IMR-90 (cell line): ENCODE results near the gene NUDT9. TPM values are rescaled to one million over a fixed set of nuclear protein-coding genes. Genes with fewer than 3 reads are reported as not detected.

ENCODE experiments used
- ATAC-seq: fragments of 200-7000 bp; cut with Tn5 transposase; 2 replicates; pipeline ENCODE4 v1.9.1; 2020; ENCODE audit warnings: low read depth, mild to moderate bottlenecking, moderate library complexity
- BruUV-seq: library from RNA; stranded (reverse); fragments of 400-500 nt; replicated peaks from 2 replicates; lab custom pipeline; 2021; lab: Mats Ljungman, UMichigan
- CTCF ChIA-PET: fragments of 300-600 bp; formaldehyde crosslinking; extraction: SDS; loops from one replicate; lab custom pipeline; 2021; ENCODE audit warnings: antibody characterized with exemption; lab: Yijun Ruan, JAX
- POLR2A ChIA-PET: fragments of 300-600 bp; sonication (Branson Sonifier 250); formaldehyde crosslinking; loops from one replicate; lab custom pipeline; 2022; ENCODE audit warnings: antibody characterized with exemption; ENCODE audit not compliant: unreplicated experiment; lab: Charles Lee
- DNase-seq: peaks from one replicate; pipeline ENCODE4 v3.0.0; 2013
- H2AFZ ChIP-seq: replicated peaks from 2 replicates; pipeline ENCODE3; 2013; ENCODE audit warnings: low read length, mild to moderate bottlenecking; ENCODE audit not compliant: poor library complexity
- H2AK5ac ChIP-seq: 2 replicates; pipeline ENCODE4 v1.6.1; 2013; ENCODE audit warnings: low read depth, low read length, inconsistent platforms
- H2AK9ac ChIP-seq: replicated peaks from 2 replicates; pipeline ENCODE3; 2013; ENCODE audit warnings: mild to moderate bottlenecking, low read depth, low read length, moderate library complexity; ENCODE audit not compliant: poor library complexity
- H2BK120ac ChIP-seq: 2 replicates; pipeline ENCODE4 v1.6.1; 2013; ENCODE audit warnings: low read depth, low read length, inconsistent platforms
- H2BK15ac ChIP-seq: 3 replicates; pipeline ENCODE4 v1.6.1; 2013; ENCODE audit warnings: low read depth, low read length, inconsistent platforms
- H2BK20ac ChIP-seq: 2 replicates; pipeline ENCODE4 v1.6.1; 2013; ENCODE audit warnings: low read depth, mild to moderate bottlenecking, inconsistent platforms, low read length, moderate library complexity
- H2BK5ac ChIP-seq: 2 replicates; pipeline ENCODE4 v1.6.1; 2013; ENCODE audit warnings: mild to moderate bottlenecking, low read depth, low read length, inconsistent platforms; ENCODE audit not compliant: poor library complexity, severe bottlenecking
- H3K14ac ChIP-seq: replicated peaks from 2 replicates; pipeline ENCODE4 v1.6.1; 2013; ENCODE audit warnings: low read depth, low read length, inconsistent platforms
- H3K18ac ChIP-seq: 2 replicates; pipeline ENCODE4 v1.6.1; 2013; ENCODE audit warnings: low read depth, low read length, control low read depth
- H3K23ac ChIP-seq: 2 replicates; pipeline ENCODE4 v1.6.1; 2013; ENCODE audit warnings: low read depth, low read length, inconsistent platforms
- H3K27ac ChIP-seq: 2 replicates; pipeline ENCODE4 v1.5.1; 2013; ENCODE audit warnings: mild to moderate bottlenecking, control low read depth, low read length; ENCODE audit not compliant: insufficient read depth
- H3K27me3 ChIP-seq: 2 replicates; pipeline ENCODE4 v1.6.1; 2013; ENCODE audit warnings: low read length; ENCODE audit not compliant: control insufficient read depth, insufficient read depth
- H3K36me3 ChIP-seq: 2 replicates; pipeline ENCODE4 v1.6.1; 2013; ENCODE audit warnings: low read length, mixed read lengths; ENCODE audit not compliant: control insufficient read depth, insufficient read depth
- H3K4ac ChIP-seq: 2 replicates; pipeline ENCODE4 v1.6.1; 2013; ENCODE audit warnings: low read depth, low read length, inconsistent platforms
- H3K4me1 ChIP-seq: 2 replicates; pipeline ENCODE4 v1.6.1; 2013; ENCODE audit warnings: low read length, mixed read lengths; ENCODE audit not compliant: control insufficient read depth, insufficient read depth
- H3K4me2 ChIP-seq: 2 replicates; pipeline ENCODE4 v1.6.1; 2013; ENCODE audit warnings: low read depth, mild to moderate bottlenecking, control low read depth, low read length, moderate library complexity
- H3K4me3 ChIP-seq: 2 replicates; pipeline ENCODE4 v1.5.1; 2013; ENCODE audit warnings: low read depth, mild to moderate bottlenecking, control low read depth, low read length, moderate library complexity; ENCODE audit not compliant: insufficient read depth
- H3K56ac ChIP-seq: 2 replicates; pipeline ENCODE4 v1.6.1; 2013; ENCODE audit warnings: low read length, inconsistent platforms; ENCODE audit not compliant: insufficient read depth; ENCODE audit errors: extremely low read depth
- H3K79me1 ChIP-seq, 2 experiments: 2 replicates each; pipeline ENCODE4 v1.6.1; 2013; ENCODE audit warnings: low read length in 2 of 2, inconsistent platforms in 1 of 2, low read depth in 1 of 2
- H3K9ac ChIP-seq: 2 replicates; pipeline ENCODE4 v1.6.1; 2013; ENCODE audit warnings: low read depth, low read length, control low read depth
- H3K9me1 ChIP-seq: 2 replicates; pipeline ENCODE4 v1.6.1; 2013; ENCODE audit warnings: low read length, inconsistent platforms; ENCODE audit not compliant: insufficient read depth
- H3K9me3 ChIP-seq: 2 replicates; pipeline ENCODE4 v1.6.1; 2013; ENCODE audit warnings: low read length; ENCODE audit not compliant: control insufficient read depth, insufficient read depth
- H4K20me1 ChIP-seq: 2 replicates; pipeline ENCODE4 v1.6.1; 2013; ENCODE audit warnings: low read length, inconsistent platforms; ENCODE audit not compliant: insufficient read depth
- H4K5ac ChIP-seq: 2 replicates; pipeline ENCODE4 v1.6.1; 2013; ENCODE audit warnings: mild to moderate bottlenecking, low read depth, low read length, control low read depth
- H4K8ac ChIP-seq, 2 experiments: 2 replicates each; pipeline ENCODE4 v1.6.1; 2013; ENCODE audit warnings: low read depth in 2 of 2, low read length in 2 of 2, control low read depth in 1 of 2, inconsistent platforms in 1 of 2
- H4K91ac ChIP-seq: 2 replicates; pipeline ENCODE4 v1.6.1; 2013; ENCODE audit warnings: low read depth, low read length, inconsistent platforms; ENCODE audit not compliant: insufficient read depth
- BHLHE40 ChIP-seq: fragments of 150-350 bp; IDR thresholded peaks from 2 replicates; pipeline ENCODE4 v1.6.1; 2016; ENCODE audit warnings: mild to moderate bottlenecking, low read depth, low read length
- CEBPB ChIP-seq: IDR thresholded peaks from 2 replicates; pipeline ENCODE4 v1.6.1; 2012; ENCODE audit warnings: low read depth, low read length, improper control_type of control experiment
- CHD1 ChIP-seq: IDR thresholded peaks from 2 replicates; pipeline ENCODE4 v1.6.1; 2012; ENCODE audit warnings: low read depth, low read length, improper control_type of control experiment
- CTCF ChIP-seq: conservative IDR thresholded peaks from 2 replicates; pipeline ENCODE4 v1.5.1; 2012; ENCODE audit warnings: mild to moderate bottlenecking, low read depth, low read length, improper control_type of control experiment
- FOS ChIP-seq: fragments of 150-350 bp; IDR thresholded peaks from 2 replicates; pipeline ENCODE4 v1.6.1; 2016; ENCODE audit warnings: low read depth, low read length
- MAFK ChIP-seq: IDR thresholded peaks from 2 replicates; pipeline ENCODE4 v1.6.1; 2012; ENCODE audit warnings: low read depth, low read length, improper control_type of control experiment
- MAZ ChIP-seq: IDR thresholded peaks from 2 replicates; pipeline ENCODE4 v1.6.1; 2012; ENCODE audit warnings: low read depth, mild to moderate bottlenecking, low read length, improper control_type of control experiment, moderate library complexity, borderline replicate concordance
- MXI1 ChIP-seq: IDR thresholded peaks from 2 replicates; pipeline ENCODE4 v1.6.1; 2012; ENCODE audit warnings: low read depth, mild to moderate bottlenecking, low read length, moderate library complexity, borderline replicate concordance
- NFE2L2 ChIP-seq: fragments of 150-350 bp; IDR thresholded peaks from 2 replicates; pipeline ENCODE4 v1.6.1; 2016; ENCODE audit warnings: low read depth, mild to moderate bottlenecking, low read length
- POLR2A ChIP-seq: IDR thresholded peaks from 2 replicates; pipeline ENCODE4 v1.6.1; 2012; ENCODE audit warnings: mild to moderate bottlenecking, low read depth, low read length
- RAD21 ChIP-seq: IDR thresholded peaks from 2 replicates; pipeline ENCODE4 v1.6.1; 2012; ENCODE audit warnings: low read length, improper control_type of control experiment
- RCOR1 ChIP-seq: IDR thresholded peaks from 2 replicates; pipeline ENCODE4 v1.6.1; 2012; ENCODE audit warnings: mild to moderate bottlenecking, low read length, improper control_type of control experiment; ENCODE audit not compliant: insufficient replicate concordance
- RFX5 ChIP-seq: IDR thresholded peaks from 2 replicates; pipeline ENCODE4 v1.8.0; 2012; ENCODE audit warnings: low read depth, mild to moderate bottlenecking, low read length, moderate library complexity
- SMC3 ChIP-seq: fragments of 150-350 bp; IDR thresholded peaks from 2 replicates; pipeline ENCODE4 v1.6.1; 2016; ENCODE audit warnings: low read depth, mild to moderate bottlenecking, antibody characterized with exemption, low read length, moderate library complexity
- WGBS, 2 experiments: methylation state at CpG; one replicate each; pipeline versions ENCODE4 v1.1.5 to v1.1.7; 2013; ENCODE audit warnings: missing lambda C conversion rate in 2 of 2; ENCODE audit not compliant: insufficient read length in 1 of 2; ENCODE audit errors: extremely low coverage in 2 of 2; 5-methylcytosine and 5-hydroxymethylcytosine counted together
- dilution Hi-C: fragments of 300-500 bp; cut with HindIII; formaldehyde crosslinking; loops from one replicate; pipeline ENCODE4 v1.14.3; 2018; ENCODE audit warnings: low sequenced_read_pairs; ENCODE audit not compliant: unreplicated experiment
- in situ Hi-C: fragments of 300-500 bp; cut with MboI; formaldehyde crosslinking; loops from 3 replicates; pipeline ENCODE4 v1.14.3; 2019; ENCODE audit warnings: low sequenced_read_pairs, inconsistent platforms, mixed read lengths
- intact Hi-C: fragments of 100-400 bp; cut with micrococcal nuclease; formaldehyde crosslinking; loops from 2 replicates; pipeline ENCODE4 v1.10.0; 2022
- polyA plus RNA-seq, 3 experiments: library from polyadenylated mRNA; depleted of rRNA; stranded (reverse); fragments of >200 nt; gene quantifications; 2 replicates each; pipeline ENCODE4 v1.2.3, GENCODE V29; 2012; ENCODE audit warnings: low replicate concordance in 1 of 3
- total RNA-seq: library from RNA; depleted of rRNA; stranded (reverse); fragments of >200 nt; gene quantifications from 2 replicates; pipeline ENCODE4 v1.2.3, GENCODE V29; 2012
- TF ChIP-seq, protein P1 (sequence below): fragments of 150-350 bp; IDR thresholded peaks from 2 replicates; pipeline ENCODE4 v1.6.1; 2017; ENCODE audit warnings: mild to moderate bottlenecking, antibody characterized with exemption, low read length, low read depth
- TF ChIP-seq, protein P2 (sequence below): fragments of 150-350 bp; IDR thresholded peaks from 2 replicates; pipeline ENCODE4 v1.6.1; 2016; ENCODE audit warnings: low read depth, mild to moderate bottlenecking, low read length, moderate library complexity, borderline replicate concordance

Gene NUDT9
- total and polyA plus RNA-seq, 2 of the 4 experiments (the other 2 are of a cell fraction), result 10.0 to 23.5 TPM

- Histone ChIP-seq H3K18ac (no peak overlapping the region), H3K23ac (no peak overlapping the region), H3K9me1 (no peaks in the 10 kb centered on the region; the same call in 1 of the 2 replicates), H2BK120ac (no peak overlapping the region), H3K27me3 (no peaks in the 10 kb centered on the region), H2BK20ac (no peak overlapping the region), H4K91ac (no peak overlapping the region), H2AK9ac (no peak overlapping the region), H3K27ac (no peak overlapping the region), H3K56ac (no peak overlapping the region), H2BK15ac (no peak overlapping the region), H4K20me1 (peaks cover 7% of the 10 kb centered on the region; the same call in 1 of the 2 replicates), H3K4ac (no peak overlapping the region), H4K5ac (no peak overlapping the region), H2BK5ac (no peak overlapping the region), H3K14ac (no peak overlapping the region), H4K8ac (no peak overlapping the region), H3K4me3 (no peak overlapping the region), H3K9ac (no peak overlapping the region), H3K4me2 (no peak overlapping the region), H3K4me1 (peaks cover 2% of the 10 kb centered on the region; the same call in 1 of the 2 replicates), H3K79me1 (peaks cover 24 to 47% of the 10 kb centered on the region in 2 experiments), H3K36me3 (no peaks in the 10 kb centered on the region), H2AK5ac (no peak overlapping the region), H3K9me3 (no peaks in the 10 kb centered on the region), H2AFZ (no peak overlapping the region)
- dilution Hi-C loops, result no loop called here
- in situ Hi-C loops, result no loop called here
- ChIA-PET POLR2A (no interaction called here), CTCF (interaction anchor here (0.6 kb wide), 1 partner anchor 181 kb away, joined by 4 read pairs; no protein-coding TSS in a partner anchor)
- WGBS, 2 experiments, result no CpG with 5 or more reads among the region's 3 CpGs
- ATAC-seq (no peak), DNase-seq (no peak)
- intact Hi-C loops, result no loop called here
- no TSS peak for BruUV-seq
- TF ChIP-seq CTCF, result no peak
- no peak for TF ChIP-seq NFE2L2
- TF ChIP-seq, protein P1, sequence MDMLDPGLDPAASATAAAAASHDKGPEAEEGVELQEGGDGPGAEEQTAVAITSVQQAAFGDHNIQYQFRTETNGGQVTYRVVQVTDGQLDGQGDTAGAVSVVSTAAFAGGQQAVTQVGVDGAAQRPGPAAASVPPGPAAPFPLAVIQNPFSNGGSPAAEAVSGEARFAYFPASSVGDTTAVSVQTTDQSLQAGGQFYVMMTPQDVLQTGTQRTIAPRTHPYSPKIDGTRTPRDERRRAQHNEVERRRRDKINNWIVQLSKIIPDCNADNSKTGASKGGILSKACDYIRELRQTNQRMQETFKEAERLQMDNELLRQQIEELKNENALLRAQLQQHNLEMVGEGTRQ, result no peak
- no peak for TF ChIP-seq BHLHE40
- TF ChIP-seq, protein P2, sequence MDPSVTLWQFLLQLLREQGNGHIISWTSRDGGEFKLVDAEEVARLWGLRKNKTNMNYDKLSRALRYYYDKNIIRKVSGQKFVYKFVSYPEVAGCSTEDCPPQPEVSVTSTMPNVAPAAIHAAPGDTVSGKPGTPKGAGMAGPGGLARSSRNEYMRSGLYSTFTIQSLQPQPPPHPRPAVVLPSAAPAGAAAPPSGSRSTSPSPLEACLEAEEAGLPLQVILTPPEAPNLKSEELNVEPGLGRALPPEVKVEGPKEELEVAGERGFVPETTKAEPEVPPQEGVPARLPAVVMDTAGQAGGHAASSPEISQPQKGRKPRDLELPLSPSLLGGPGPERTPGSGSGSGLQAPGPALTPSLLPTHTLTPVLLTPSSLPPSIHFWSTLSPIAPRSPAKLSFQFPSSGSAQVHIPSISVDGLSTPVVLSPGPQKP, result no peak
- no peak for TF ChIP-seq SMC3
- TF ChIP-seq RFX5, result no peak
- no peak for TF ChIP-seq RCOR1
- no peak for TF ChIP-seq CHD1
- no peak for TF ChIP-seq CEBPB
- TF ChIP-seq MAFK, result no peak
- no peak for TF ChIP-seq MAZ
- TF ChIP-seq MXI1, result no peak
- no peak for TF ChIP-seq RAD21
- TF ChIP-seq FOS, result no peak
- no peak for TF ChIP-seq POLR2A
Measured at GRCh38 chr4:87426865-87427517, 4.6 kb downstream of the NUDT9 start.
